ENCODE measurements around the gene CHMP5. TPM values are rescaled to one million over a fixed set of nuclear protein-coding genes. Genes with fewer than 3 reads are reported as not detected.

CHMP5 gene
- total RNA-seq, 1 donor from 2014 or later = 76.7 TPM

- no peak for TF ChIP-seq CTCF (conservative IDR thresholded peaks at IDR 0.05; ENCODE audit: low read depth, low read length)
- DNase-seq (ENCODE audit: low read depth) = no peak
- H3K4me3 ChIP-seq (ENCODE audit: low read depth, low read length) = peak overlapping the region; percentile 94
Measured at GRCh38 chr9:33288828-33289483, 24.1 kb downstream of the CHMP5 start.

GRCh38 chr9:33289496-33289895 lies 24.6 kb downstream of the CHMP5 start:
- H3K4me3 ChIP-seq (ENCODE audit: low read depth, low read length) = peak overlapping the region; percentile 94
- DNase-seq (ENCODE audit: low read depth) = no peak
- no peak for TF ChIP-seq CTCF (conservative IDR thresholded peaks at IDR 0.05; ENCODE audit: low read depth, low read length)

- DNase-seq (ENCODE audit: low read depth) = no peak
- peak overlapping the region; percentile 94 for H3K4me3 ChIP-seq (ENCODE audit: low read depth, low read length)
- no peak for TF ChIP-seq CTCF (conservative IDR thresholded peaks at IDR 0.05; ENCODE audit: low read depth, low read length)
Measured at GRCh38 chr9:33289936-33290246, 25.0 kb downstream of the CHMP5 start.

GRCh38 chr9:33290247-33291030 lies 25.6 kb downstream of the CHMP5 start, which contains the start of gene NFX1:
Gene NFX1 (plus strand): TSS chr9:33290516. CDS start chr9:33290573, 57 bp downstream.
- H3K4me3 ChIP-seq (ENCODE audit: low read depth, low read length) = peak within 1 kb of the TSS; percentile 94
- DNase-seq (ENCODE audit: low read depth) = peak; percentile 80
- no peak for TF ChIP-seq CTCF (conservative IDR thresholded peaks at IDR 0.05; ENCODE audit: low read depth, low read length)

GRCh38 chr9:33291031-33291397 lies 26.2 kb downstream of the CHMP5 start:
- TF ChIP-seq CTCF (conservative IDR thresholded peaks at IDR 0.05; ENCODE audit: low read depth, low read length) = peak; percentile 5
- H3K4me3 ChIP-seq (ENCODE audit: low read depth, low read length) = peak overlapping the region; percentile 94
- DNase-seq (ENCODE audit: low read depth) = peak; percentile 39

- DNase-seq (ENCODE audit: low read depth) = no peak
- no peak overlapping the region for H3K4me3 ChIP-seq (ENCODE audit: low read depth, low read length)
- no peak for TF ChIP-seq CTCF (conservative IDR thresholded peaks at IDR 0.05; ENCODE audit: low read depth, low read length)
Measured at GRCh38 chr9:33291901-33292300, 27.1 kb downstream of the CHMP5 start.

Data from epithelial cell of proximal tubule (primary cell).